Neural cell (in vitro differentiated cells): ENCODE data around the gene ADAMTS8.

Source experiments
- EP300 ChIP-seq: fragments of 450-650 bp; conservative IDR thresholded peaks from 2 replicates; pipeline ENCODE4 v1.6.1; 2014; ENCODE audit warnings: antibody characterized with exemption, mild to moderate bottlenecking, moderate library complexity; ENCODE audit not compliant: poor library complexity, severe bottlenecking
- EZH2 ChIP-seq: fragments of 200-600, 300-800 bp; shearing (Covaris generic), sonication (generic); IDR thresholded peaks from 2 replicates; pipeline ENCODE4 v1.6.1; 2014; ENCODE audit warnings: antibody characterized with exemption, low read length, borderline replicate concordance, mild to moderate bottlenecking; ENCODE audit not compliant: insufficient read depth, poor library complexity, severe bottlenecking
- RAD21 ChIP-seq: fragments of 450-650 bp; conservative IDR thresholded peaks from 2 replicates; pipeline ENCODE4 v1.6.1; 2014; ENCODE audit warnings: antibody characterized with exemption, mild to moderate bottlenecking, moderate library complexity

- TF ChIP-seq RAD21: no peak
- TF ChIP-seq EZH2: no peak
- no peak for TF ChIP-seq EP300
Measured at GRCh38 chr11:130402570-130402969, 25.8 kb downstream of the ADAMTS8 start.
